OCI-LY7 (cell line): ENCODE measurements around the gene CLEC18B. TPM values are rescaled to one million over a fixed set of nuclear protein-coding genes. Genes with fewer than 3 reads are reported as not detected.
"Not testable (repeated sequence)": the region's sequence is repeated elsewhere in the genome, so short reads cannot be mapped to it uniquely, and the experiment has no call there.

Source experiments
- BruUV-seq: library from RNA; stranded (reverse); fragments of 400-500 nt; replicated peaks from 2 replicates; lab custom pipeline; 2021; lab: Mats Ljungman, UMichigan
- CTCF ChIA-PET: fragments of 300-600 bp; sonication (Branson Sonifier 250); formaldehyde crosslinking; loops from one replicate; lab custom pipeline; 2022; ENCODE audit warnings: antibody characterized with exemption; ENCODE audit not compliant: unreplicated experiment; lab: Charles Lee
- POLR2A ChIA-PET: fragments of 300-600 bp; sonication (Branson Sonifier 250); formaldehyde crosslinking; loops from one replicate; lab custom pipeline; 2022; ENCODE audit warnings: antibody characterized with exemption; lab: Charles Lee
- DNase-seq: peaks from one replicate; pipeline ENCODE4 v3.0.0-alpha.2; 2015; ENCODE audit warnings: low spot score
- H2AFZ ChIP-seq: fragments of 200-600 bp; sonication (generic), shearing (Covaris generic); 2 replicates; pipeline ENCODE4 v1.6.1; 2014; ENCODE audit warnings: mild to moderate bottlenecking, antibody characterized with exemption, low read length, moderate library complexity
- H3K27ac ChIP-seq: fragments of 200-600 bp; sonication (generic); 2 replicates; pipeline ENCODE4 v1.5.1; 2014; ENCODE audit warnings: mixed run types, low read depth, mild to moderate bottlenecking, moderate library complexity, low read length, inconsistent platforms; ENCODE audit not compliant: poor library complexity, severe bottlenecking
- H3K36me3 ChIP-seq: fragments of 200-600 bp; sonication (generic); 2 replicates; pipeline ENCODE4 v1.6.1; 2014; ENCODE audit warnings: mild to moderate bottlenecking, antibody characterized with exemption, low read length, moderate library complexity, mixed read lengths; ENCODE audit not compliant: insufficient read depth
- H3K4me1 ChIP-seq: fragments of 200-600 bp; sonication (generic); 2 replicates; pipeline ENCODE4 v1.5.1; 2014; ENCODE audit warnings: mild to moderate bottlenecking, low read length; ENCODE audit not compliant: insufficient read depth, poor library complexity, severe bottlenecking
- H3K4me2 ChIP-seq: fragments of 200-600 bp; sonication (generic); 2 replicates; pipeline ENCODE4 v1.6.1; 2014; ENCODE audit warnings: mild to moderate bottlenecking, low read length
- H3K4me3 ChIP-seq: fragments of 200-600 bp; sonication (generic); 2 replicates; pipeline ENCODE4 v1.5.1; 2014; ENCODE audit warnings: mild to moderate bottlenecking, low read depth, low read length; ENCODE audit not compliant: poor library complexity, severe bottlenecking
- H3K79me2 ChIP-seq: fragments of 200-600 bp; sonication (generic); 2 replicates; pipeline ENCODE4 v1.6.1; 2016; ENCODE audit warnings: low read depth, mild to moderate bottlenecking, low read length, moderate library complexity, mixed read lengths; ENCODE audit not compliant: insufficient read depth
- H3K9me2 ChIP-seq: fragments of 200-600 bp; sonication (generic); 2 replicates; pipeline ENCODE4 v1.6.1; 2016; ENCODE audit warnings: mild to moderate bottlenecking, low read length, mixed read lengths; ENCODE audit not compliant: insufficient read depth
- H3K9me3 ChIP-seq: fragments of 200-600 bp; sonication (generic); 2 replicates; pipeline ENCODE4 v1.6.1; 2014; ENCODE audit warnings: mild to moderate bottlenecking, mixed run types, low read length, mixed read lengths
- H4K20me1 ChIP-seq: fragments of 200-600 bp; sonication (generic); 2 replicates; pipeline ENCODE4 v1.6.1; 2014; ENCODE audit warnings: mild to moderate bottlenecking, antibody characterized with exemption, low read length, moderate library complexity, mixed read lengths; ENCODE audit not compliant: insufficient read depth
- intact Hi-C: fragments of 100-400 bp; cut with micrococcal nuclease; formaldehyde crosslinking; loops from one replicate; pipeline ENCODE4 v1.10.0; 2022; ENCODE audit not compliant: unreplicated experiment
- total RNA-seq, 2 experiments: library from RNA; depleted of rRNA in 1 of 2; stranded (reverse); fragments of >200 nt in 1 of 2; shearing (Covaris generic) in 1 of 2; gene quantifications; 2 replicates each; pipeline ENCODE4 v1.2.3, GENCODE V29; 2014 to 2022

The CLEC18B gene
- total RNA-seq, 2 experiments from 2014 or later: 0.79 TPM; not detected in 1

- DNase-seq, H3K79me2 ChIP-seq, H3K4me1 ChIP-seq, H3K4me2 ChIP-seq, H3K4me3 ChIP-seq, POLR2A ChIA-PET, H3K9me2 ChIP-seq, H3K9me3 ChIP-seq, H4K20me1 ChIP-seq, CTCF ChIA-PET, intact Hi-C loops, H2AFZ ChIP-seq, H3K27ac ChIP-seq, H3K36me3 ChIP-seq, BruUV-seq: not testable (repeated sequence)
These were observed 16.9 kb downstream of the CLEC18B start for GRCh38 chr16:74404148-74404933.

DNA sequence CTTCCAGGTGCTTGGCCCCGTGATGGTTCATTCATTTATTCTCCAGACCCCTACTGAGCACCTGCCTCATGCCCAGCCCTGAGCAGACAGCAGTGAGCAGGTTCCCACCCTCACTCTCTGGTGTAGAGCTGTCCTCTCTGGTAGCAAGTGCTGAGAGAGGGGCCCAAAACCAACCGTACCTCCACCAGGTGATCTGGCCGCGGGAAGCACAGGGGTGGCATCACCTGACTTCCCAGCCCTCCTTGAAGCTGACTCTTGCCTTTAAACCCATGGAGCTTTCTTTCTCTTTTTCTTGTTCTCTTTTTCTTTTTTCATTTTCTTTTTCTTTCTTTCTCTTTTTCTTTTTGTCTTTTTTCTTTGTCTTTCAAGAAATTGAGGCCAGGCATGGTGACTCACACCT, 21.0 kb downstream of the CLEC18B start:
- H3K79me2 ChIP-seq, intact Hi-C loops, POLR2A ChIA-PET, DNase-seq, H3K4me1 ChIP-seq, H3K9me2 ChIP-seq, H3K36me3 ChIP-seq, H3K4me3 ChIP-seq, H3K4me2 ChIP-seq, BruUV-seq, H4K20me1 ChIP-seq, H3K27ac ChIP-seq, H2AFZ ChIP-seq, H3K9me3 ChIP-seq: not testable (repeated sequence)
- CTCF ChIA-PET: interaction anchor here (0.6 kb wide), 1 partner anchor 28 kb away, joined by 3 read pairs; no protein-coding TSS in a partner anchor

GRCh38 chr16:74398212-74398895, 22.9 kb downstream of the CLEC18B start:
- H4K20me1 ChIP-seq, CTCF ChIA-PET, H3K9me2 ChIP-seq, POLR2A ChIA-PET, H3K4me2 ChIP-seq, DNase-seq, H3K4me3 ChIP-seq, BruUV-seq, H2AFZ ChIP-seq, H3K36me3 ChIP-seq, intact Hi-C loops, H3K9me3 ChIP-seq, H3K27ac ChIP-seq, H3K4me1 ChIP-seq, H3K79me2 ChIP-seq: not testable (repeated sequence)

DNA sequence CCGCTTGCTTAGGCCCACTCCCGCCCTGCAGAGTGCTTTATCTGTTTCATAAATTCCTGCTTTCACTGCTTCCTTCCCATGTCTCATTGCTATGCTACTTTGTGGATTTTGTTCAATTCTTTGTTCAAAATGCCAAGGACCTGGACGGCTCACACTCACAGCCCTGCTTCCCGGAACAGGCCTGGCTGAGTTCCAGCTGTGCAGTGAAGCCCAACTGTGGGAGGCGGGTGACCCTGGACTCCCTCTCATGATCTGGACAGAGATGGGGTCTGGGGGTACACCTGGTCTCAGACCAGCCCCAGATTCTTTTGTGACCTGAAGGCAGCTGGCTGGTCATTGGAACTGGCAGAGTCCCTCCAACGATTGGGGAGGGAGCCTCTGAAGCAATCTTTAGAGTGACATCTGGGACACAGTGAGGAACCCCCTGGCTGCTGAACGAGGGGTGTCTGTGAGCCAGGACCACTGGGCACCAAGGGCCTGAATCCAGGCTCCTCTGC, 24.7 kb downstream of the CLEC18B start:
- H3K4me2 ChIP-seq, H3K9me2 ChIP-seq, H3K9me3 ChIP-seq, DNase-seq, POLR2A ChIA-PET, CTCF ChIA-PET, H4K20me1 ChIP-seq, H3K36me3 ChIP-seq, H3K4me3 ChIP-seq, H3K79me2 ChIP-seq, H3K27ac ChIP-seq, BruUV-seq, H2AFZ ChIP-seq, intact Hi-C loops, H3K4me1 ChIP-seq: not testable (repeated sequence)

- CTCF ChIA-PET, H4K20me1 ChIP-seq, H3K4me2 ChIP-seq, H3K9me3 ChIP-seq, POLR2A ChIA-PET, H3K4me3 ChIP-seq, intact Hi-C loops, H3K27ac ChIP-seq, H2AFZ ChIP-seq, DNase-seq, H3K9me2 ChIP-seq, H3K79me2 ChIP-seq, H3K4me1 ChIP-seq, H3K36me3 ChIP-seq, BruUV-seq: not testable (repeated sequence)
These were observed 26.7 kb downstream of the CLEC18B start for GRCh38 chr16:74394604-74395003.

- H3K4me1 ChIP-seq, BruUV-seq, H4K20me1 ChIP-seq, POLR2A ChIA-PET, H3K9me2 ChIP-seq, CTCF ChIA-PET, H2AFZ ChIP-seq, H3K9me3 ChIP-seq, DNase-seq, H3K4me2 ChIP-seq, H3K36me3 ChIP-seq, H3K79me2 ChIP-seq, H3K4me3 ChIP-seq, intact Hi-C loops, H3K27ac ChIP-seq: not testable (repeated sequence)
These were observed 27.1 kb downstream of the CLEC18B start for GRCh38 chr16:74394131-74394530.
